HEK293 (cell line): ENCODE results near the gene HSPH1.

Experiments used
- CTCF ChIA-PET: fragments of 350-600 bp; formaldehyde crosslinking; extraction: SDS; loops from one replicate; lab custom pipeline; 2021; ENCODE audit warnings: antibody characterized with exemption; lab: Yijun Ruan, JAX
- POLR2A ChIA-PET: fragments of 300-600 bp; formaldehyde crosslinking; extraction: SDS; loops from one replicate; lab custom pipeline; 2020; ENCODE audit warnings: antibody characterized with exemption, inconsistent platforms; lab: Yijun Ruan, JAX
- H3K27ac ChIP-seq: fragments of 200-500 bp; sonication (Bioruptor generic); 2 replicates; pipeline ENCODE4 v1.5.1; 2014; ENCODE audit warnings: low read depth, low read length, control low read depth, inconsistent platforms; ENCODE audit errors: extremely low read depth
- H3K36me3 ChIP-seq, 2 experiments: fragments of 200-500 bp in 1 of 2; sonication (Bioruptor generic) in 1 of 2; 1 replicate in 1 of 2; 2 replicates in 1 of 2; pipeline ENCODE4 v1.5.1; 2014 to 2017; ENCODE audit warnings: inconsistent platforms in 2 of 2, low read length in 2 of 2; ENCODE audit not compliant: control insufficient read depth in 2 of 2, insufficient read depth in 1 of 2
- H3K4me1 ChIP-seq: fragments of 200-500 bp; sonication (Bioruptor generic); 2 replicates; pipeline ENCODE4 v1.5.1; 2014; ENCODE audit warnings: mild to moderate bottlenecking, low read length, inconsistent platforms; ENCODE audit not compliant: control insufficient read depth, insufficient read depth
- H3K4me3 ChIP-seq: 2 replicates; pipeline ENCODE4 v1.5.1; 2011; ENCODE audit warnings: low read depth, mild to moderate bottlenecking, control low read depth, low read length, moderate library complexity
- H3K9me3 ChIP-seq: fragments of 200-500 bp; sonication (Bioruptor generic); 2 replicates; pipeline ENCODE4 v1.5.1; 2014; ENCODE audit warnings: low read depth, low read length, inconsistent platforms; ENCODE audit not compliant: control insufficient read depth, insufficient read depth
- FEZF1 ChIP-seq: fragments of 450-650 bp; formaldehyde crosslinking; IDR thresholded peaks from 2 replicates; pipeline ENCODE4 v1.5.1; 2016; ENCODE audit warnings: missing biosample characterization, missing genetic modification characterization
- GLIS2 ChIP-seq: fragments of 450-650 bp; formaldehyde crosslinking; IDR thresholded peaks from 2 replicates; pipeline ENCODE4 v1.5.1; 2016; ENCODE audit warnings: missing biosample characterization, missing genetic modification characterization
- HOXC10 ChIP-seq: sonication (generic); formaldehyde crosslinking; IDR thresholded peaks from 2 replicates; pipeline ENCODE4 v1.8.1; 2023; ENCODE audit warnings: mild to moderate bottlenecking, missing genetic modification reagents
- IKZF3 ChIP-seq: fragments of 450-650 bp; IDR thresholded peaks from 2 replicates; pipeline ENCODE4 v1.5.0; 2018; ENCODE audit warnings: missing biosample characterization, mild to moderate bottlenecking, missing genetic modification characterization, moderate library complexity
- PRDM6 ChIP-seq: fragments of 450-650 bp; formaldehyde crosslinking; IDR thresholded peaks from 2 replicates; pipeline ENCODE4 v1.5.1; 2017; ENCODE audit warnings: missing biosample characterization, missing genetic modification characterization
- SALL2 ChIP-seq: fragments of 450-650 bp; formaldehyde crosslinking; IDR thresholded peaks from 2 replicates; pipeline ENCODE4 v1.5.0; 2017; ENCODE audit warnings: missing biosample characterization, mild to moderate bottlenecking, missing genetic modification characterization, borderline replicate concordance
- SETDB1 ChIP-seq: IDR thresholded peaks from one replicate; pipeline ENCODE4 v1.6.1; 2017; ENCODE audit warnings: mild to moderate bottlenecking, low read length, moderate library complexity, mixed read lengths; ENCODE audit not compliant: insufficient read length
- SP3 ChIP-seq: fragments of 450-650 bp; formaldehyde crosslinking; IDR thresholded peaks from 2 replicates; pipeline ENCODE4 v1.5.1; 2016; ENCODE audit warnings: missing biosample characterization, missing genetic modification characterization
- TCF7L2 ChIP-seq: IDR thresholded peaks from 2 replicates; pipeline ENCODE4 v1.6.1; 2011; ENCODE audit warnings: low read depth, mild to moderate bottlenecking, inconsistent platforms, low read length, moderate library complexity, borderline replicate concordance
- WT1 ChIP-seq: fragments of 450-650 bp; formaldehyde crosslinking; IDR thresholded peaks from 2 replicates; pipeline ENCODE4 v1.5.1; 2016; ENCODE audit warnings: missing biosample characterization, missing genetic modification characterization
- ZBTB44 ChIP-seq: fragments of 450-650 bp; IDR thresholded peaks from 2 replicates; pipeline ENCODE4 v1.5.1; 2018; ENCODE audit warnings: missing biosample characterization, mild to moderate bottlenecking, missing genetic modification characterization
- ZFP3 ChIP-seq: fragments of 450-650 bp; formaldehyde crosslinking; IDR thresholded peaks from 2 replicates; pipeline ENCODE4 v1.5.1; 2016; ENCODE audit warnings: low read depth, missing biosample characterization, missing genetic modification characterization
- ZNF239 ChIP-seq: fragments of 450-650 bp; formaldehyde crosslinking; IDR thresholded peaks from 2 replicates; pipeline ENCODE4 v1.5.1; 2016; ENCODE audit warnings: missing biosample characterization, missing genetic modification characterization
- ZNF274 ChIP-seq, 2 experiments: fragments of 200-500 bp in 1 of 2; fragments of 450-650 bp in 1 of 2; sonication (Bioruptor generic) in 1 of 2; formaldehyde crosslinking in 1 of 2; IDR thresholded peaks; 2 replicates each; pipeline versions ENCODE4 v1.5.1 to v1.6.1; 2014 to 2016; ENCODE audit warnings: borderline replicate concordance in 1 of 2, inconsistent platforms in 1 of 2, low read length in 1 of 2, missing biosample characterization in 1 of 2, missing genetic modification characterization in 1 of 2
- ZNF324 ChIP-seq: fragments of 450-650 bp; formaldehyde crosslinking; IDR thresholded peaks from 2 replicates; pipeline ENCODE4 v1.5.1; 2016; ENCODE audit warnings: missing biosample characterization, missing genetic modification characterization
- ZNF37A ChIP-seq: fragments of 450-650 bp; IDR thresholded peaks from 2 replicates; pipeline ENCODE4 v1.5.1; 2018; ENCODE audit warnings: missing biosample characterization, missing genetic modification characterization
- ZNF423 ChIP-seq: fragments of 450-650 bp; formaldehyde crosslinking; IDR thresholded peaks from 2 replicates; pipeline ENCODE4 v1.5.1; 2016; ENCODE audit warnings: missing biosample characterization, missing genetic modification characterization
- ZNF560 ChIP-seq: fragments of 450-650 bp; formaldehyde crosslinking; IDR thresholded peaks from 2 replicates; pipeline ENCODE4 v1.5.1; 2017; ENCODE audit warnings: missing biosample characterization, missing genetic modification characterization, borderline replicate concordance
- ZNF580 ChIP-seq: fragments of 450-650 bp; formaldehyde crosslinking; IDR thresholded peaks from 2 replicates; pipeline ENCODE4 v1.5.1; 2016; ENCODE audit warnings: missing biosample characterization, missing genetic modification characterization
- ZNF645 ChIP-seq: fragments of 450-650 bp; formaldehyde crosslinking; IDR thresholded peaks from 2 replicates; pipeline ENCODE4; 2016; ENCODE audit warnings: missing biosample characterization, missing genetic modification characterization
- ZNF654 ChIP-seq: fragments of 450-650 bp; formaldehyde crosslinking; IDR thresholded peaks from 2 replicates; pipeline ENCODE4 v1.5.1; 2016; ENCODE audit warnings: low read depth, missing biosample characterization, missing genetic modification characterization
- ZNF670 ChIP-seq: fragments of 450-650 bp; formaldehyde crosslinking; IDR thresholded peaks from 2 replicates; pipeline ENCODE4 v1.5.1; 2016; ENCODE audit warnings: missing biosample characterization, missing genetic modification characterization, low read depth
- ZNF843 ChIP-seq: fragments of 450-650 bp; formaldehyde crosslinking; IDR thresholded peaks from 2 replicates; pipeline ENCODE4 v1.5.1; 2016; ENCODE audit warnings: missing biosample characterization, missing genetic modification characterization
- ZSCAN30 ChIP-seq: fragments of 450-650 bp; IDR thresholded peaks from 2 replicates; pipeline ENCODE4 v1.5.1; 2018; ENCODE audit warnings: missing biosample characterization, mild to moderate bottlenecking, missing genetic modification characterization, moderate library complexity
- TF ChIP-seq, protein P1 (sequence below): fragments of 450-650 bp; formaldehyde crosslinking; IDR thresholded peaks from 2 replicates; pipeline ENCODE4 v1.5.1; 2016; ENCODE audit warnings: missing biosample characterization, missing genetic modification characterization

The HSPH1 gene

GRCh38 chr13:31161557-31162150, at the start of gene HSPH1 (continued):
- TF ChIP-seq, protein P1, sequence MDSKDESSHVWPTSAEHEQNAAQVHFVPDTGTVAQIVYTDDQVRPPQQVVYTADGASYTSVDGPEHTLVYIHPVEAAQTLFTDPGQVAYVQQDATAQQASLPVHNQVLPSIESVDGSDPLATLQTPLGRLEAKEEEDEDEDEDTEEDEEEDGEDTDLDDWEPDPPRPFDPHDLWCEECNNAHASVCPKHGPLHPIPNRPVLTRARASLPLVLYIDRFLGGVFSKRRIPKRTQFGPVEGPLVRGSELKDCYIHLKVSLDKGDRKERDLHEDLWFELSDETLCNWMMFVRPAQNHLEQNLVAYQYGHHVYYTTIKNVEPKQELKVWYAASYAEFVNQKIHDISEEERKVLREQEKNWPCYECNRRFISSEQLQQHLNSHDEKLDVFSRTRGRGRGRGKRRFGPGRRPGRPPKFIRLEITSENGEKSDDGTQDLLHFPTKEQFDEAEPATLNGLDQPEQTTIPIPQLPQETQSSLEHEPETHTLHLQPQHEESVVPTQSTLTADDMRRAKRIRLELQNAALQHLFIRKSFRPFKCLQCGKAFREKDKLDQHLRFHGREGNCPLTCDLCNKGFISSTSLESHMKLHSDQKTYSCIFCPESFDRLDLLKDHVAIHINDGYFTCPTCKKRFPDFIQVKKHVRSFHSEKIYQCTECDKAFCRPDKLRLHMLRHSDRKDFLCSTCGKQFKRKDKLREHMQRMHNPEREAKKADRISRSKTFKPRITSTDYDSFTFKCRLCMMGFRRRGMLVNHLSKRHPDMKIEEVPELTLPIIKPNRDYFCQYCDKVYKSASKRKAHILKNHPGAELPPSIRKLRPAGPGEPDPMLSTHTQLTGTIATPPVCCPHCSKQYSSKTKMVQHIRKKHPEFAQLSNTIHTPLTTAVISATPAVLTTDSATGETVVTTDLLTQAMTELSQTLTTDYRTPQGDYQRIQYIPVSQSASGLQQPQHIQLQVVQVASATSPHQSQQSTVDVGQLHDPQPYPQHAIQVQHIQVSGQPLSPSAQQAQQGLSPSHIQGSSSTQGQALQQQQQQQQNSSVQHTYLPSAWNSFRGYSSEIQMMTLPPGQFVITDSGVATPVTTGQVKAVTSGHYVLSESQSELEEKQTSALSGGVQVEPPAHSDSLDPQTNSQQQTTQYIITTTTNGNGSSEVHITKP (tag by site-specific recombination): no peak
- TF ChIP-seq SALL2: no peak

GRCh38 chr13:31209841-31210210, 48.1 kb upstream of the HSPH1 start:
- H3K9me3 ChIP-seq: no peaks in the 10 kb centered on the region
- H3K4me1 ChIP-seq: peaks cover 7% of the 10 kb centered on the region
- peak overlapping the region; percentile 87 for H3K27ac ChIP-seq
- POLR2A ChIA-PET: interaction anchor here (1.3 kb wide), 1 partner anchor 10 kb away, joined by 6 read pairs; the partner anchor contains the start of gene B3GLCT
- no peaks in the 10 kb centered on the region for H3K36me3 ChIP-seq
- H3K4me3 ChIP-seq: no peak overlapping the region
- CTCF ChIA-PET: interaction anchor here (1.4 kb wide), 1 partner anchor 10 kb away, joined by 9 read pairs; the partner anchor contains the start of gene B3GLCT
- TF ChIP-seq ZNF37A: no peak
- TF ChIP-seq TCF7L2: no peak
- TF ChIP-seq WT1 (tag by site-specific recombination): peak; percentile 35; the same call in 1 of the 2 replicates
- no peak for TF ChIP-seq ZNF274 (IDR thresholded peaks at IDR 0.05; ENCODE audit: low read length)
- no peak for TF ChIP-seq ZNF274 (tag by site-specific recombination; IDR thresholded peaks at IDR 0.05; ENCODE audit: borderline replicate concordance)
- TF ChIP-seq ZNF670 (tag by site-specific recombination): no peak
- no peak for TF ChIP-seq ZNF645
- TF ChIP-seq ZNF843 (tag by site-specific recombination): peak; percentile 86
- TF ChIP-seq SP3 (tag by site-specific recombination): no peak
- TF ChIP-seq ZNF423: 0 out of 2 replicates have a peak, but pooled peaks have one; percentile 31
- TF ChIP-seq ZNF239 (tag by site-specific recombination): no peak
- TF ChIP-seq ZNF324 (tag by site-specific recombination): no peak
- TF ChIP-seq FEZF1 (tag by site-specific recombination): peak; percentile 84
- TF ChIP-seq ZNF580 (tag by site-specific recombination): 0 out of 2 replicates have a peak, but pooled peaks have one; percentile 28
- TF ChIP-seq ZSCAN30: peak; percentile 38; the same call in 1 of the 2 replicates
- peak; percentile 93 for TF ChIP-seq IKZF3 (tag by site-specific recombination)
- TF ChIP-seq GLIS2 (tag by site-specific recombination): no peak
- no peak for TF ChIP-seq ZNF560
- TF ChIP-seq ZFP3: no peak
- TF ChIP-seq ZNF654 (tag by site-specific recombination): no peak; the same call in 1 of the 2 replicates
- TF ChIP-seq SETDB1: no peak
- no peak for TF ChIP-seq HOXC10 (CRISPR knock-in tag)
- peak; percentile 94 for TF ChIP-seq ZBTB44 (tag by site-specific recombination)
- peak; percentile 94 for TF ChIP-seq PRDM6
